Nephron progenitor cell (in vitro differentiated cells): ENCODE data around the gene PRDM16.
A peak's percentile ranks its signal among the peaks of the same experiment; 100 is the strongest.

Experiments
- DNase-seq: peaks from one replicate; pipeline ENCODE4 v3.0.0; 2021
- H3K27ac Mint-ChIP-seq: 2 replicates; pipeline ENCODE4 v1.8.0; 2021; ENCODE audit warnings: mild to moderate bottlenecking, moderate library complexity, mixed read lengths
- H3K27me3 Mint-ChIP-seq: 2 replicates; pipeline ENCODE4 v1.8.0; 2021; ENCODE audit warnings: mild to moderate bottlenecking, low read depth, mixed read lengths; ENCODE audit not compliant: poor library complexity
- H3K36me3 Mint-ChIP-seq: 2 replicates; pipeline ENCODE4 v1.8.0; 2021; ENCODE audit warnings: low read depth, mixed read lengths
- H3K4me1 Mint-ChIP-seq: 2 replicates; pipeline ENCODE4 v1.8.0; 2021; ENCODE audit warnings: mixed read lengths
- H3K4me3 Mint-ChIP-seq: 2 replicates; pipeline ENCODE4 v1.8.0; 2021; ENCODE audit warnings: mild to moderate bottlenecking, moderate library complexity, mixed read lengths
- H3K9me3 Mint-ChIP-seq: 2 replicates; pipeline ENCODE4 v1.8.0; 2021; ENCODE audit warnings: mild to moderate bottlenecking, moderate library complexity, mixed read lengths
- TF ChIP-seq, protein P1 (sequence below): fragments of 200-600 bp; sonication (generic); IDR thresholded peaks from 2 replicates; pipeline ENCODE4 v1.5.0; 2021; ENCODE audit warnings: antibody characterized with exemption

The PRDM16 gene

DNA sequence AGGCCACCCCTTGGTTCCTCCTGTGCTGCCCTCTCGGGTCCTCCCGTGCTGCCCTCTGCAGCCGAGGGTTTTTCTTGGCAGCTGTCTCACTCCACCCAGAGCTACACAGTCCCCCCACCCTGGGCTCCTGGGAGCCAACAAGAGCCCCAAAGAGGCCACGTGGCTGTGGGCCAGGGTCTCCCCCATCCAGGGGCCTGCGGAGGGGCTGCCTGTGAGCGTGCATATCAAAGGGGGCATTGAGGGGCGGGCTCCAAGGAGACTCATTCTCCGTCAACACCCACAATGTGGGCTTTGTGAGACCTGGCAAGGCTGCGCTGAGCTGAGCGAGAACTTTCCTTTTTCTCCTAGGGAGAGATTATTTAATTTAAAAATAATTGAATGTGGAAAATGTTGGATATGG lies 276.8 kb downstream of the PRDM16 start:
- H3K9me3 Mint-ChIP-seq, result peaks cover 43% of the 10 kb centered on the region
- TF ChIP-seq, protein P1, sequence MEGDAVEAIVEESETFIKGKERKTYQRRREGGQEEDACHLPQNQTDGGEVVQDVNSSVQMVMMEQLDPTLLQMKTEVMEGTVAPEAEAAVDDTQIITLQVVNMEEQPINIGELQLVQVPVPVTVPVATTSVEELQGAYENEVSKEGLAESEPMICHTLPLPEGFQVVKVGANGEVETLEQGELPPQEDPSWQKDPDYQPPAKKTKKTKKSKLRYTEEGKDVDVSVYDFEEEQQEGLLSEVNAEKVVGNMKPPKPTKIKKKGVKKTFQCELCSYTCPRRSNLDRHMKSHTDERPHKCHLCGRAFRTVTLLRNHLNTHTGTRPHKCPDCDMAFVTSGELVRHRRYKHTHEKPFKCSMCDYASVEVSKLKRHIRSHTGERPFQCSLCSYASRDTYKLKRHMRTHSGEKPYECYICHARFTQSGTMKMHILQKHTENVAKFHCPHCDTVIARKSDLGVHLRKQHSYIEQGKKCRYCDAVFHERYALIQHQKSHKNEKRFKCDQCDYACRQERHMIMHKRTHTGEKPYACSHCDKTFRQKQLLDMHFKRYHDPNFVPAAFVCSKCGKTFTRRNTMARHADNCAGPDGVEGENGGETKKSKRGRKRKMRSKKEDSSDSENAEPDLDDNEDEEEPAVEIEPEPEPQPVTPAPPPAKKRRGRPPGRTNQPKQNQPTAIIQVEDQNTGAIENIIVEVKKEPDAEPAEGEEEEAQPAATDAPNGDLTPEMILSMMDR, result no peak
- H3K4me1 Mint-ChIP-seq, result peaks cover 9% of the 10 kb centered on the region
- peaks cover 55% of the 10 kb centered on the region for H3K27me3 Mint-ChIP-seq
- DNase-seq, result no peak
- no peak overlapping the region for H3K27ac Mint-ChIP-seq
- H3K36me3 Mint-ChIP-seq, result peaks cover 8% of the 10 kb centered on the region
- H3K4me3 Mint-ChIP-seq, result no peak overlapping the region

DNA sequence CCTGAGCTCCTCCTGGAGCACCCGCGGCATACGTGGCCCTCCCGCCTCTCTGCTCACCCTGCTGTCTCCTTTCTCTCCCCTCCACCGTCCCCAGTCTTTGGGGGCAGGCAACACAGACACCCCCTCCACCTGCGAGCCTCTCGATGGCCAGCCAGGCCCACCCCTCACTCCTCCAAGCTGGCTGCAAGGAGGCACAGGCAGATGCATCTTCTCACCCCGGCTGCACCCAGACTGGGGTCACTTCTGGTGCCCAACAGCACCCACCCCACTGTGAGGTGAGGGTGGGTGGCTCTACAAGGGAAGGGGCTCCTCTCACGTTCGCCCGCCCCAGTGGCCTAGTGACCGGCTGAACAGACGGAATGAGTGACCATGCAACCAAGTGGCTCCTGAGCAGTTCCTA lies 277.5 kb downstream of the PRDM16 start:
- DNase-seq, result no peak
- no peak overlapping the region for H3K27ac Mint-ChIP-seq
- peaks cover 12% of the 10 kb centered on the region for H3K4me1 Mint-ChIP-seq
- H3K36me3 Mint-ChIP-seq, result peaks cover 8% of the 10 kb centered on the region
- H3K4me3 Mint-ChIP-seq, result no peak overlapping the region
- H3K27me3 Mint-ChIP-seq, result peaks cover 55% of the 10 kb centered on the region
- H3K9me3 Mint-ChIP-seq, result peaks cover 39% of the 10 kb centered on the region
- TF ChIP-seq, protein P1, result no peak

DNA sequence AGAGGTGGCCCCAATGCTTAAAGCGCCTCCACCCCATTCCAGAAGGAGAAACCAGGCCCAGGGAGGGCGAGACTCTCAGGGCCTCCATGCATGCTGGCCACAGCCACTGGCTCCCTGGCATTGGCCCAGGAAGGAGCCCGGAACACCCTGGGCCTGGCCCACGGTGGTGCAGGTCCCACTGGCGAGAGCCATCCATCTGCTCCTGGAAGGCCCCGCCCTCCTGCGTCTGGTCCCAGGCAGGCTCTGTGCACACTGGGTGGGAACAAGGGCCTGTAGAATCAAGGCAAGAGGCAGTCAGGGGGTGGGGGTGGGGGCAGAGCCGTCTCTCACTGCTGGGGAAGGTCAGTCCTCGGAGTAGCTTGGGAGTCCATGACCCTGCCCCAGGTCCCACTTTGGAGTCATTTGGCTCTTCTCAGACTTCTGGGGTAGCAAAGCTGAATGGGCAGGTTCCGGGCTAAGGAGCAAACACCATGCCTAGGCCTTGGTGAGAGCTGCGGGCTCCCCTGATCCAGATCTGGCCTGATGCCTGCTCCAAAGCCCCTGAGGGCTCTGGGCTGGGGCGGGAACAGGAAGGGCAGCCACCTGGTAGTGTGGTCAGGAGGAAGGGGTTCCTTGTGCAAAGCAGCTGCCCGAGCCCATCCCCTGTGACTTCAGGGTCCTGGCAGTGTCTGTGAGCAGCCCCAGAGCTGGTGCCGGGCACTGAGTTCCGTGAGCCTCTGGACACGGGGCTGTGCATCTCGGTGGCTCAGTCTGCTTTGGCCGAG lies 278.4 kb downstream of the PRDM16 start:
- H3K4me3 Mint-ChIP-seq, result no peak overlapping the region
- H3K36me3 Mint-ChIP-seq, result peaks cover 8% of the 10 kb centered on the region
- H3K27me3 Mint-ChIP-seq, result peaks cover 56% of the 10 kb centered on the region
- peaks cover 30% of the 10 kb centered on the region for H3K9me3 Mint-ChIP-seq
- DNase-seq, result no peak
- peaks cover 21% of the 10 kb centered on the region for H3K4me1 Mint-ChIP-seq
- TF ChIP-seq, protein P1, result no peak
- no peak overlapping the region for H3K27ac Mint-ChIP-seq

DNA sequence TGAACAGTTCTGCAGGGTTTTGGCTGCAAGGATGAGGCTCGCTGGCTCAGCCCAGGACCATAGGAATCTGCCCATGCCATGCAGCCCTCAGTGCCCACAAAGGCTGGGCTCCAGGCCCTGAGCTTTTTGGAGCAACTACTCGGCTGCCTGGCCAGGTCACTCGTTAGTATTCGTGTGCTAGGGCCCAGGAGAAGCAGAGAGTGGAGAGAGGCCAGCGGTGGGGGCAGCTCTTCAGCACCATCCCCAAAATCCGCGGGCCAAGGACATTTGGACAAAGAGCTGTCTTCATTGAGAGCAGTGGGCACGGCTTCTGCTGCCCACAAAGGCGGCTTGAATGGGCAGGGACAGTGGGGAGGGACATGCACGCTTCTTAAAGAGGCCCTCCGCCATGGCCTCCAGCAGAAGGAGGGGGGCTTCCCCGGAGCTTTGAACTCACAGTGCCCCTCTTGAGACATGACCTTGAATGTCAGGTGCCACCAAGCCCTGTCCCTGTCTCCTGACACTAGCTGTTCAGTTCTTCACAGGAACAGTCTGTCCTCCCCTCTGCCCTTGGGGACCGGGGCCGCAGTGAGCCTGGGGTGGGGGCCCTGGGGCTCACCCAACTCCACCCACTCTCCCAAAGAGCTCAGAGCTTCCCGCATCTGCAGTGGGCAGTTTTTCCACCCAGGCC lies 279.3 kb downstream of the PRDM16 start:
- H3K4me3 Mint-ChIP-seq, result no peak overlapping the region
- peaks cover 8% of the 10 kb centered on the region for H3K36me3 Mint-ChIP-seq
- H3K9me3 Mint-ChIP-seq, result peaks cover 21% of the 10 kb centered on the region
- no peak overlapping the region for H3K27ac Mint-ChIP-seq
- TF ChIP-seq, protein P1, result no peak
- no peak for DNase-seq
- H3K27me3 Mint-ChIP-seq, result peaks cover 50% of the 10 kb centered on the region
- peaks cover 28% of the 10 kb centered on the region for H3K4me1 Mint-ChIP-seq

DNA sequence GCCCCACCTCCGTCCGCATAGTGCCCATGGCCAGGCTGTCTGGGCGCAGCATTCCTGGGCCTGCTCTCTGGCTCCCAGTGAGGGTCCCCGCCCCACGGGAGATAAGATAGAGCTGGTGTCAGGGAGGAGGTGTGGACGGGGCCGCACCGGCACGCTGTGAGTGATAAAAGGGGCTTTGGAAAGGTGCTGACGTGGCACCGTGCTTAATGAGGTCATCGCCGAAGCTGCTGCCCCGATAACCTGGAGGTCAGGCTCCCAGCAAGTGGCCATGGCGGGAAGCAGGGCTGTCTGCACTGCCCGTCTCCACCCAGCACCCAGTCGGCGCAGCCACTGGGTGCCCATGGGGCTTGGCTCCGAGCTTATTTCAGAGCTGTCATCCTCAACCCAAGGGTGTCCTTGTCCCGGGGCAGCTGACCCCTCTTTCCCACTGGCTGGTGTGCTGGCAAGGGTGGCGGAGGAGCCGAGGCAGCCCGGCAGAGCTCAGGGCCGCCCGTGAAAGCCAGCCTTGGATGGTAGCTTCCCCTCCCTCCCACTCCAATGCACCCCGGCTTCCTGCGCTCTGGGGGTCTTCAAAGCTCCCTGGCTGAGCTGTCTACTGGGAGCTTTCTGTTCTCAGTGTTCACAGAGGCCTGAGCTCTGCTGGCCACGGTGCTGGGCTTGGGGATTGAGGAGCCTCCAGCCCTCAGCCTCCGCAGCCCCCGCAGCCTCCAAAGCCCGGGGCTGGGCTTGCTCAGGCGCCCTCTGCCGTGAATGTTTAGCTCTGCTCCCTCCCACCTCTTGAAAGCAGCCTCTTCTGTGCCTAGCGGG lies 280.4 kb downstream of the PRDM16 start:
- Mint-ChIP-seq H3K4me3 (no peak overlapping the region), H3K9me3 (peaks cover 11% of the 10 kb centered on the region), H3K4me1 (peaks cover 36% of the 10 kb centered on the region), H3K27me3 (peaks cover 49% of the 10 kb centered on the region), H3K36me3 (peaks cover 2% of the 10 kb centered on the region), H3K27ac (no peak overlapping the region)
- TF ChIP-seq, protein P1, result peak; percentile 33
- peak; percentile 60 for DNase-seq
